ENCODE results near the gene CCL3.
"Not testable (repeated sequence)": the region's sequence is repeated elsewhere in the genome, so short reads cannot be mapped to it uniquely, and the experiment has no call there.

Gene CCL3

GRCh38 chr17:36089888-36090836 lies at the start of gene CCL3:
Gene CCL3, minus strand, starts transcription at chr17:36090143. Its CDS starts 85 bp downstream, at chr17:36090058.
- intact Hi-C loops (cut with DNase I): no loop called here
- peak in 12 of 42 donors; percentile 5 to 56 (median 20) for DNase-seq

- intact Hi-C loops (cut with DNase I): no loop called here
- DNase-seq: no peak
Observed at GRCh38 chr17:36136439-36136838, 46.5 kb upstream of the CCL3 start.

GRCh38 chr17:36136036-36136435 lies 46.1 kb upstream of the CCL3 start:
- intact Hi-C loops (cut with DNase I): no loop called here
- no peak for DNase-seq

- intact Hi-C loops (cut with DNase I): no loop called here
Observed at GRCh38 chr17:36135465-36135864, 45.5 kb upstream of the CCL3 start.

GRCh38 chr17:36133602-36134236 lies 43.8 kb upstream of the CCL3 start:
- no peak for DNase-seq
- intact Hi-C loops (cut with DNase I): no loop called here

More at GRCh38 chr17:36135465-36135864, 45.5 kb upstream of the CCL3 start:
- no peak for DNase-seq

GRCh38 chr17:36132421-36132831 lies 42.5 kb upstream of the CCL3 start:
- no peak for DNase-seq
- intact Hi-C loops (cut with DNase I): no loop called here

- intact Hi-C loops (cut with DNase I): no loop called here
- DNase-seq: no peak
Observed at GRCh38 chr17:36131931-36132330, 42.0 kb upstream of the CCL3 start.

- DNase-seq: no peak
- intact Hi-C loops (cut with DNase I): no loop called here
Observed at GRCh38 chr17:36131421-36131820, 41.5 kb upstream of the CCL3 start.

- DNase-seq: no peak
- intact Hi-C loops (cut with DNase I): no loop called here
Observed at GRCh38 chr17:36130346-36130745, 40.4 kb upstream of the CCL3 start.

GRCh38 chr17:36129616-36130015 lies 39.7 kb upstream of the CCL3 start:
- intact Hi-C loops (cut with DNase I): no loop called here
- DNase-seq: no peak

- intact Hi-C loops (cut with DNase I): no loop called here
- no peak for DNase-seq
Observed at GRCh38 chr17:36128411-36128978, 38.6 kb upstream of the CCL3 start.

- no peak for DNase-seq
- intact Hi-C loops (cut with DNase I): no loop called here
Observed at GRCh38 chr17:36127911-36128310, 38.0 kb upstream of the CCL3 start.

- DNase-seq: no peak
- intact Hi-C loops (cut with DNase I): no loop called here
Observed at GRCh38 chr17:36127199-36127893, 37.4 kb upstream of the CCL3 start.

GRCh38 chr17:36124879-36125824 lies 35.2 kb upstream of the CCL3 start:
- no peak for DNase-seq
- intact Hi-C loops (cut with DNase I): no loop called here

GRCh38 chr17:36123431-36123830 lies 33.5 kb upstream of the CCL3 start:
- no peak for DNase-seq

GRCh38 chr17:36121099-36121498 lies 31.2 kb upstream of the CCL3 start:
- intact Hi-C loops (cut with DNase I): not testable (repeated sequence)

More at GRCh38 chr17:36123431-36123830, 33.5 kb upstream of the CCL3 start:
- intact Hi-C loops (cut with DNase I): no loop called here

GRCh38 chr17:36120221-36120620 lies 30.3 kb upstream of the CCL3 start:
- DNase-seq: no peak
- intact Hi-C loops (cut with DNase I): no loop called here

More at GRCh38 chr17:36121099-36121498, 31.2 kb upstream of the CCL3 start:
- DNase-seq: not testable (repeated sequence)
